ENCODE data around the gene CNOT10.

DNA sequence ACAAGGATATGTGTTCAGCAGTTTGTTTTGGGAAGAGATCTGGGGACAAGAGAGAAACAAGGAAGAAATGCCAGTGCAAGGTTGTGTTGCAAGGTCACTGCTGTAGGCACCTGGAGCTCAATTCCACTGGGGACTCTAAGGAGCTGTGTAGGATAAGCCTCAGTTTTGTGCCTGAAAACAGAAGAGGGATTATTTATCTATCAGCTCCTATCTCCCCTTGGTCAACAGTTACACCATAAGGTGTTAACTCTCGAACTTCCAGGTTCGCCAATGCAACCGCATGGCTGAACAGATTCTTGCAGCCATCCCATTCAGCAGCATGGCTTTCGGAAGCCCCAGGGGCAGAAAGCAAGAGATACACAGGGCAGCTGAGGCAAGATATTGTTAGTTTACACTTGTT, 41.6 kb upstream of the CNOT10 start:
- TF ChIP-seq, protein P1, sequence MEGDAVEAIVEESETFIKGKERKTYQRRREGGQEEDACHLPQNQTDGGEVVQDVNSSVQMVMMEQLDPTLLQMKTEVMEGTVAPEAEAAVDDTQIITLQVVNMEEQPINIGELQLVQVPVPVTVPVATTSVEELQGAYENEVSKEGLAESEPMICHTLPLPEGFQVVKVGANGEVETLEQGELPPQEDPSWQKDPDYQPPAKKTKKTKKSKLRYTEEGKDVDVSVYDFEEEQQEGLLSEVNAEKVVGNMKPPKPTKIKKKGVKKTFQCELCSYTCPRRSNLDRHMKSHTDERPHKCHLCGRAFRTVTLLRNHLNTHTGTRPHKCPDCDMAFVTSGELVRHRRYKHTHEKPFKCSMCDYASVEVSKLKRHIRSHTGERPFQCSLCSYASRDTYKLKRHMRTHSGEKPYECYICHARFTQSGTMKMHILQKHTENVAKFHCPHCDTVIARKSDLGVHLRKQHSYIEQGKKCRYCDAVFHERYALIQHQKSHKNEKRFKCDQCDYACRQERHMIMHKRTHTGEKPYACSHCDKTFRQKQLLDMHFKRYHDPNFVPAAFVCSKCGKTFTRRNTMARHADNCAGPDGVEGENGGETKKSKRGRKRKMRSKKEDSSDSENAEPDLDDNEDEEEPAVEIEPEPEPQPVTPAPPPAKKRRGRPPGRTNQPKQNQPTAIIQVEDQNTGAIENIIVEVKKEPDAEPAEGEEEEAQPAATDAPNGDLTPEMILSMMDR (IDR thresholded peaks at IDR 0.05) = no peak
- TF ChIP-seq EP300 (IDR thresholded peaks at IDR 0.05; ENCODE audit: borderline replicate concordance in 1 of 2, low read depth in 1 of 2, low read length in 1 of 2) (no peak), RFX5 (IDR thresholded peaks at IDR 0.05; ENCODE audit: low read length) (no peak), YY1 (IDR thresholded peaks at IDR 0.05; ENCODE audit: low read depth) (no peak), POLR2AphosphoS5 (IDR thresholded peaks at IDR 0.05; ENCODE audit: low read depth, low read length) (no peak), RXRA (IDR thresholded peaks at IDR 0.05; ENCODE audit: borderline replicate concordance, low read depth) (no peak)
